ENCODE results near the gene TSPAN18.

The TSPAN18 gene

DNA sequence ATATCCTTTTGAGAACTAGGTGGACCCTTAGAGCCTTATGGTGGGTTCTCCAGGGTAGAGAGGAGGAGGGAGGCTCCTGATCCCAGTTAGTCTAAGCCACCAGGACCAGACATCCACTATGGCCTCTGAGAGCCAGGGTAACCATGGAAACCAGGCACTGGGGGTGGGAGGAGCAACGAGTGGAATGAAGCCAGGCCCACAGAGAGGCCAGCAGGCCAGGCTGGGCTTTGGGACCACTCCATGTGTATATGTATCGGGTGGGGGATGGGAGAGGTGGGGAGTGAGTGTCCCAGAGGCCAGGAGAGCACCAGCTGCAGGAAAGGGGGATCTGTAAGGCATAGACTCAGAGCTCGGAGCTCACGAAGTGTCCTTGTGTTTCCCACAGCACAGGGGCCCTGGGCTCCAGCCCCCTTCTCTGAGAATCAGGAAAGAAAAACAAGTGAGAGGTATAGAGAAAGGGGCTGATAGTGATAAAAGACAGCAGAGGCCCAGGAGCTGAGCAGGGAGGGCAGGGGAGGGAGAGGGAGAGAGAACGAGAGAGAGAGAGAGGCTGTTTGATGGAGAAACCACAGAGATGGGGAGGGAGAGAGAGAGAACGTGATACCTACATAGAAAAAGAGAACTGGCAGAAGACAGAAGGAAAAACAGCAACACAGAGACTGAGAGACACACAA is 15.5 kb upstream of the TSPAN18 start:
- DNase-seq (ENCODE audit: low read depth in 2 of 2) = no peak

DNA sequence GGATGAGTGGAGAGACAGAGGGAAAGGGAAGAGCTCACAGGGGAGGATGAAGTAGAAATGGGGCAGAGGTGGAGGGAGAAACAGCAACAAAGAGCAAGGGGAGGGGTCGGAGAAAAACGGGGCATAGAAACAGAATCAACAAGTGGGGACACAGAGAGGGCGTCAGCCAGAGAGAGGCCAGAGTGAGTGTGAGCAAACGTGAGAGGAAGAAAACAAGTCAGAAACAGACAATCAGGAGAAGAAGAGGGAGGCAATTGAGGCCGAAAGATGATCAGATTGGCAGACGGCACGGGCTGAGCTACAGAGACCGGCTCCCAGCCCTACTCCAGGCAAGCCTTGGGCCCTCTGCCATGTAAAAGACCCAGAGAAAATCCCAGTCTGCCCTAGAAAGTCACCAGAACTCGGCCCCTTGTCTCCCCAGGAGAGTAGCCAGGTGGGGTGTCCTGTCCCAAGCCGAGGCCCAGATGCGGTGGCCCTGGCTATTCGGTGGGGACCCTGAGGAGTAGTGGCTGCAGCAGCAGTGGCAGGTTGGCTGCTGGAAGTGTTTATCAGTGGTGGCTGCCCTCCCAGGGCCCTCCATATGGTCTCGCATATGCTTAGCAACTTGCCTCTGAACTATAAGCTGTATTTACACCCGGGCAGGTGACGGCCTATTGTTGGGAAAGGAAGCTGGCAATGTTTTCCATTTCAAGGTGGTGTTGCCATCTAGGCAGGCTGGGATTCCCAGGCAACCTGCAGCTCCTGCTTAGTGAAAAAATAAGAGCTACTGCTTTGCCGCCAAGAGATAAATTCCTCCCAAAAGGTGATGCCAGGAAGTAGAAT is 14.8 kb upstream of the TSPAN18 start:
- DNase-seq (ENCODE audit: low read depth in 2 of 2) = no peak

DNA sequence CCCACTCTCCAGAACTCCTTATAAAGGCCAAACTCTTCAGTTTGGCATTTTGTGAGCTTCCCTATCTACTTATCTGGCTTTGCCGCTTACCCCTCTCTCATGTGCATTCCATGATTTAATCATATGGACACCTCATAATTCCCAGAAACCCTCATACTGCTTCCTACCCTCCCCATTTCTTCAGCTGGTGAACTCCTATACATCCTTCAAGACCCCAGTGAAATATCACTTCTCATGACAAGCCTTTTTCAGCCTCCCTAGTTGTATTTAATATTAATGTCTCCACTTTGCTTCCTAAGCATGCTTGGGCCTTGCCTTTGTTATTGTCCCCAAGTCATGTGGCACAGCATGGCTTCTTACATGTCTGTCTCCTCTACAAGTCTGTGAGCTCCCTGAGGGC is 13.7 kb upstream of the TSPAN18 start:
- no peak for DNase-seq (ENCODE audit: low read depth in 2 of 2)

DNA sequence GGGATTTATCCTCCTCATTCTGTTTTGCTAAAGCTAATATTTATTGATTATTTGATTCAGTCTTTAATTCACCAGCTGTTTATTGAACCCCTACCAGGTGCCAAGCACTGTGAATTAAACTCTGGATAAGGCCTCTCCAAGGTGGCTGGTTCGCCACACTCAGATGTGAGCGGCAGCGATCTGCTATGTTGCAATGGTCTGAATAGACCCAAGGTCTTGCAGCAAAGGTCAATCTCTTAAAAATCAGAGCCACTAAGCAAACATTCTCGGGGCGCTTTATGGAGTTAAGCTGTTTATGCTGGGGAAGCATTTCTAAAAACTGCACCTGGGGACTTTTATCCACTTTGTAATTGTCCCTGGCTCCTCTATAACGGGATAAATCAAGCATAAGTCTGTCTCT is 10.5 kb upstream of the TSPAN18 start:
- DNase-seq (ENCODE audit: low read depth in 2 of 2) = no peak

DNA sequence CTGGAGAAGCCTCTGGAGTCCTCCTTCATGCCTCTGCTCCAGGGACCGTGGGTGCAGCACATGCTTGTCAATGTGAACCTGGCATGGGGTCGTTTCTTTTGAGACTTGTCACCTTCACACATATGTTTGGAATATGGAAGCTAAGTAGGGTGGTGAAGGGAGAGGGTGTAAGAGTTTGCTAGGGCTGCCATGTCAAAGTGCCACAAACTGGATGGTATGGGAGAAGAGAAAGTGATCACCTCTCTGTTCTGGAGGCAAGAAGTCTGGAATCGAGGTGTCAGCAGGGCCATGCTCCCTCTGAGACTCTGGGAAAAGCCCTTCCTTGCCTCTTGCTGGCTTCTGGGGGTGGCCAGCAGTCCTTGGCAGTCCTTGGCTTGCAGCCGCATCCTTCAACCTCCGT is 8.7 kb upstream of the TSPAN18 start:
- no peak for DNase-seq (ENCODE audit: low read depth in 2 of 2)

DNA sequence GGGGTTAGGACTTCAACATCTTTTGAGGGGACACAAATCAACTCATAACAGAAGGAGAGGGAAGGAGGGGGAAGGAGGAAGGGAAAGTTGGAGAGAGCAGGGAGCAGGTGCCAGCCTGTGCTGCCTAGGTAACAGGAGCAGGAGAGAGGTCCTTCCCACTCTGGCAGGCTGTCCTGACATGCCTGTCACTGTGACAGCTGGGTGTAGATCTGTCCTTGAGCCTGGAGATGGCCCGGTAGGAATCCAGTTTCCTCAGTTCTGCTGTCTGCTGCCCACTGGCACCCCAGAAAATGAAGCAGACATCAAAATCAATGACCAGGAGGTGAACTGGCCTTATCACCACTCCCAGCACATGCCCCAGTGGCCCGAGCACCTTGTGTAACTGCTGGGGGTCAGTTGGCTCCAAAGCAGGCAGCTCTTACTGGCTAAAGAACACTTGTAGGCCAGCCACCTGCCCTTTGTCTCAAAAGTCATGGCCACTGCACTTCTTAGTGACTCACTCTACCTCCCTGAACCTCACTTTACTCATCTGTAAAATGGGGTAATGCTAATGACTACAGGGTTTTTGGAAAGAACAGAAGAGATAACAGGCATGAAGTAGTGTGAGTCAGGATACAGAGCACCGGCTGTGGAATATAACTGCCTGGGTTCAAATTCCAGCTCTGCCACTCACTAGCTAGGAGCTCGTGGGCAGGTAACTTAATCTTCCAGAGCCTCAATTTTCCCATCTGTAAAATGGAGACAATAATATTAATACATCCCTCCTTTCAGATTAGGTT is 8.0 kb upstream of the TSPAN18 start:
- no peak for DNase-seq (ENCODE audit: low read depth in 2 of 2)

DNA sequence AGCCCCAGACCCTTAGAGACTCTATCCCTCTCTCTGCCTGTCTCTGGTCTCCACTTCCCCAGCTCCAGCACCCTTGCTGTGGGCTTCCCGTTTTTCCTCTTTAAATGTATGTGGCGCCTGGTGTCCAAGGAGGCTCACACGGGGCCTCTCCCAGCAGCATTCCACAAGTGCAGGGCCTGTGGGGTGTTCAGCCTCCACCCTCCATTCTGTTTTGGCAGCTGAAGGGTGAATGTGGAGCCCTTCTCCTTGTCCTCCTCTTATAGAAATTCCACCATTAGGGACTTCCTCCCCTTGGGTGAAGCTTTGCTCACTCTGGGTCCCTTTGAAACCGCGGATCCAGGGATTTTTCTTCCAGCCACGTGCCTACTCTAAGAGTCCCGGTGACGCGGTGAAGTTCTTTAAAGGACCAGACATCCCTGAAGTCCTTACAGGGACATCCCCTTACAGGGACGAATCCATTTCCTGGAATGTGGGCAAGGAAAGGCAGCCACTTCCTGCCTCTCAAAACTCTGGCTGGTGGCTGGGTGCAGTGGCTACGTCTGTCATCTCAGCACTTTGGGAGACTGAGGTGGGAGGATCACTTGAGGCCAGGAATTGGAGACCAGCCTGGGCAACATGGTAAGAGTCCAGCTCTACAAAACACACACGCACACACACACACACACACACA is 1.6 kb upstream of the TSPAN18 start:
- DNase-seq (ENCODE audit: low read depth in 2 of 2) = no peak

DNA sequence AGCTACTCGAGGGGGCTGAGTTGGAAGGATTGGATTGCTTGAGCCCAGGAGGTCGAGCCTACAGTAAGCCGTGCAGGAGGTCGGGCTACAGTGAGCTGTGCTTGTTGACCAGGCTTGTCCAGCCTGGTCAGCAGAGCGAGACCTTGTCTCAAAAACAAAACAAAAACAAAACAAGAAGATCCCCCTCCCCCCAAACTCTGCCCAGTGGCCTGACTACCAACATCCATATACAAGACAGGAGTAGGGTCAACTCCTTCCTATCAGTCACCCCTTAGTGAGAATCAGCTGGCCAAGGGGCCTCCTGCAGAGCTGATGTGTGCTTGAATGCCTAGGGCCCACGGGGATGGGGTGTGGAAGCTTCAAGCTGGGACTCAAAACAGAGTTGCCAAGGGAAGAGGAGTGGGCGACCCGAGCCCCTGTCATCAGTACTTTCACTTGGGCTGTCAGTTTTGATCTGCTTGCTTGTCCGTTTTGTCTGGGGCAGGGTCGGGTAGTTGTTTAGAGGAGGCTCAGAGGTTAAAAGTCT is 942 bp upstream of the TSPAN18 start:
- no peak for DNase-seq (ENCODE audit: low read depth in 2 of 2)

DNA sequence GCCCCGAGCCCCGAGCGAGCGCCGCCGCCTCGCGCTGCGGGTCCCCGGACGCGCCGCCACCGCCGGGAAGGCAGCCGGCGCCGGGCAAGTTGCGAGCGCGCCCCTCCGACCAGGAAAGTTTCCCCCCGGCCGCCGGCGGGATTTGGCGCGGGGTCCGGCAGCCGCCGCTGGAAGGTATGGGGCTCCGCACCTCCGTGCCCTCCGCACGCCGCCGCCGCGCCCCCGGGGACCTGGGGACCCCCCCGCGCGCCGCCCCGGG is 281 bp downstream of the TSPAN18 start:
- no peak for DNase-seq (ENCODE audit: low read depth in 2 of 2)

DNA sequence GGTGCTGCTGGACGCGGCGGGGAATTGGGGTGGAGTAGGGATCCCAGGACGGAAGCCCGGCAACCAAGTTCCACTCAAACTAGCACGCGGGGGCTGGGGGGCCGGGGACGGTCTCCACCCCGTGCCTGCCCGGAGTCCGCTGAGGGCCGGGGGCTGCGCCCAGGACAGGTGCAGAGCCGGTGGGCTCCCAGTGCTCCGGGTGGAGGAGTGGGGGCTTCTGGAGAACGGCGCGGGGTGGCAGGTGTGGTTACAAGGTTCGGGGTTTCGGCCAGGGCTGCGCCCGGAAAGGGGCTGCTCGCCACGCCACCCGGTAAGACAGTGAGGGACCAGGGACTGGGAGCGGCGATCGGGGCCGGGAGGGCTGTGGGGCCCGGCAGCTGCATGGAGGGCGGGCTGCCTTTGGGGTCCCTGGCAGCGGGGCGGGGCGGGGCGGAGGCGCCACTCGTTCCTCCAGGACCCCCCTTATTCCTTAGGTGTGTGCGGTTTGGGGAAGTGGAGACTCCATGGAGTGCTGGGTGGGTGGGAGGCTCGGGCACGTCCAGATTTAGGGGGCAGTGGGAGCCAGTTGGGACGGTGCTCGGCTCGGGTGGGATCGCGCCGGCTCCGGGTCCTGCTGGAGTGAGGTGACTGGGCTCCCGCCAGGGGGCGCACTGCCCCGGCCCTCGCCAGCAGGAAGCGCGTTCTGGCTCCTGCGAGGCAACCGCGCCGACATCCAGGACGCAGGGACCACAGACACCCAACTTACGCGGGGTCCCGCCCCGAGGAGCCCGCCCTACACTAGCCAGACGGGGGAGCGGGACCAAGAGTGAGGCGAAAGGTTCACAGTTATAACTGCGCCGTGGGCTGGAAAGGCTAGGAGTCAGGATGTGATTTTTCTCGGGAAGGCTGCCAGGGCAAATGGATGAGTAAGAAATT is 868 bp downstream of the TSPAN18 start:
- DNase-seq (ENCODE audit: low read depth in 2 of 2) = peak; percentile 72 to 79

DNA sequence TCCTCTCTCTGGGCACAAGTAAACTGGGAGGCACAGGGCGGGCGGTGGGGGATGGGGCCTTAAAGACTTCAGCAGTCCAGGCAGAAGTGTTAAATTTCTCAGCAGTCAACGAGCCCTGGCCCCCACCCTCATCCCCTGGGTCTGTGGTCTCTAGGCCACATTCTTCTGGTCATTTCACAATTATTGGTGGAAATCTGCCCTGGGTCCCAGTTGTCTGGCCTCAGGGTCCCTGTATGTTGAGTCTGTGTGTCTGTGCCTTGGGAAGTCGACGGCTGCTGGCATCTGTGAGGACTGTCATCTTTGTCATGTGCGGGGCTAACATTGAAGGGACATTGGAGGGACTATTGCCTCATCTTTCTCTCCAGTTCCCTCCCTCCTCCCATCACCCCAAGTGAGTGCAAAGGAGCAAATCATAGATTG is 1.7 kb downstream of the TSPAN18 start:
- no peak for DNase-seq (ENCODE audit: low read depth in 2 of 2)

DNA sequence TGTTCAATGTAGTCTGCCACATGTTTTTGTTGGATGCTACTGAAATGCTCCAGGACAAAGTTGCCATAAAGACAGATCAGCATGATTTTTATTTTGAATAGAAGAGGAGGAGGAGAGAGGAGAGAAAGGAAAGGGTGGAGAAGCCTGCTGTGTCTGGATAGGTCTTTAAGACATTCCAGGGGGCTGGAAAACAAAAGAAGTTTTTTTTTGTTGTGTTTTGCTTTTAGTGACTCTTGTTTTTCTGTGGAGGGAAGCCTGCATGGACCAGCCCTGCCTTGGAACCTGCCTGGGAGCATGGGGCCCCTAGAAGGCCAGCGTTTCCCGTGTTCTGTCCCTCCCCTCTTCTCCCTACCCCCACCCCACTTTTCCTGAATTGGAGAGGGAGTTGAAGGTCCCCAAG is 2.3 kb downstream of the TSPAN18 start:
- DNase-seq (ENCODE audit: low read depth in 2 of 2) = no peak

DNA sequence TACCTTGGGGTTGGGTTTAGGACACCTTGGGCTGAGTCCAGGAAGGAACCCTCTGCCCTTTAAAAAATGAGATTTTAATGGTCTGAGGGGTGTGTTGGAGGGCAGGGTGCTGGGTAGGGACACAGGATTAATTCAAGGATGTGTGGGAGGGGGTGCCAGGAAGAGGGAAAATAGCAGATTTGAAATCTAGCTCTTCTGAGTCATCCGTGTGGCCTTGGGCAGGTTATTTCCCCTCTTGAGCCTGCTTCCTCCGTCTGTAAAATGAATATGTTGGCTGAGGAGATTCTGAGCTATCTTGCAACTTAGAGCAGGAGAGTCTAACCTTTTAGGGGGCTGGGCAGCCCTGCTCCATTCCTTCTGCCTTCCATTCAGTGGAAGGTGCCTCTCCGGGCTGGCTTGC is 3.0 kb downstream of the TSPAN18 start:
- DNase-seq (ENCODE audit: low read depth in 2 of 2) = no peak

DNA sequence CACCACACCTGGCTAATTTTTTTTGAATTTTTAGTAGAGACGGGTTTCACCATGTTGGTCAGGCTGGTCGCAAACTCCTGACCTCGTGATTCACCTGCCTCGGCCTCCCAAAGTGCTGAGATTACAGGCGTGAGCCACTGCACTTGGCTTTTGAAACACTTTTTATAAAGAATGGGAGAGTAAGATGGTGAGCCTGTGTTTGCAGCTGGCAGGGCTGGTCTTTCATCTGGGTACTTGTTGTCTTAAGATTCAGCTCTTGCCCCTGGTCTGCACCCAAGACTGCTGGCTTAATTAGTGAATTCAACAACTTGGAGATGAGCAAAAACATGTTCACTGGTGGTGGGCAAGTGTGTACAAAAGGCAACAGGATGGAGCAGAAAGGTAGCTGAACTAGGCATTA is 4.0 kb downstream of the TSPAN18 start:
- no peak for DNase-seq (ENCODE audit: low read depth in 2 of 2)

DNA sequence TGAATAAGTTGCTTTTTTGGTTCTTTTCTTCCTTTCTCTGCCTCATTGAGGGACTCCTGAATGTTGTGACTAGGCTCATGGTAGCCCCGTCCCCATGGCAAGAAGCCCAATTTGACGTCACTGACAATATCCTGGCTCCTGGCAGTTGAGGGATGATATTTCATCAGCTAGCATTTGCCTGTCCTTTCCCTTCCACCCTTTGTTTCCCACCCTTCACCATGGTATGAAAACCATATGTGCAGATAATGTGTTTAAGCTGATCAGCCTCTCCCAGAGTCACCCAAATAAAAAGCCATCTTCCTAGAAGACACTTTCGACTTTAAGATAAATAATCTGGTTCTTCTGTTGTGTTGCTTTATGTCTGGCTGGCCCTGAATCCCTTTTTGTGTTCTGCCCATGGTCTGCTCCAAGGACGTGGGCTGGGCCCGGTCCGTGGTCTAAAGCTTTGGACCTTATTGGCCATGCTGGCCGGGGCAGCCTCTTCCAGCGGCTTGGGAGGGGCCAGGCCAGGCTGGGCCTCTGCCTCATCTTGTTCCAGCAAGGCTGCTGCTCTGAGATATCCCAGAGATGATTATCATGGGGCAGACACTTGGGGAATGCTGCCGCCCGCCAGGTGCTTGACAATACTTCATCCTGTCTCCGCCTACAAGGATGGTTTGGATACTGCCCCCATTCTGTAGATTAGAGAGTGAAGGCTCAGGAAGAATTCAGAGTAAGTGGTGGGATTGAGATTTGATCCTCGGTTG is 5.1 kb downstream of the TSPAN18 start:
- DNase-seq (ENCODE audit: low read depth in 2 of 2) = no peak

DNA sequence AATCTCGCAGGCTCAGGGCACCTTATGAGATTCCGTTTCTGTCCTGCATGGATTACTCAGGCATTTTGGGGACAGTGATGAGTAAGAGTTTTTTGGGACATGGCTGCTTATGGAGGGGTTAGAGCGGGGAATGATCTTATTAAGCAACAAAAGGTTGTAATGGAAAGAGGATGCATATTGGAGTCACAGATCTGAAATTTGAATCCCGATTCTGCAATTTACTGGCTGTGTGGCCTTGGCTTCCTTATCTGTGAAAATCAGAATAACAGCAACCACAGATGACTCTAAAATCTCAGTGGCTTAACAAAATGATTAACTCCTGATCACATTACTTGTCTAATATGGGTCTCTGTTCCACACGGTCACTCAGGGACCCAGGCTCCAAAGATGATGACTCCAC is 5.8 kb downstream of the TSPAN18 start:
- no peak for DNase-seq (ENCODE audit: low read depth in 2 of 2)

DNA sequence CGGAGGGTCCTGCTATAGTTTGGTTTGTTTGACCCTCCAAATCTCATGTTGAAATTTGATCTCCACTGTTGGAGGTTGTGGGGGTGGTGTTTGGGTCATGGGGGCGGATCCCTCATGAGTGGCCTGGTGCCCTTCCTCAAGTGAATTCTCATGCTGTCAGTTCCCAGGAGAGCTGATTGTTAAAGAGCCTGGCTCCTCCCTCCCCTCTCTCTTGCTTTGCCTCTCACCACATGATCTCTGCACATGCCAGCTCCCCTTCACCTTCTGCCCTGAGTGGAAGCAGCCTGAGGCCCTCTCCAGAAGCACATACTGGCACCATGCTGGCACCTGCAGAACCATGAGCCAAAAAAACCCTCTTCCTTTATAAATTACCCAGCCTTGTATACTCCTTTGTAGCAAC is 7.1 kb downstream of the TSPAN18 start:
- DNase-seq (ENCODE audit: low read depth in 2 of 2) = no peak

DNA sequence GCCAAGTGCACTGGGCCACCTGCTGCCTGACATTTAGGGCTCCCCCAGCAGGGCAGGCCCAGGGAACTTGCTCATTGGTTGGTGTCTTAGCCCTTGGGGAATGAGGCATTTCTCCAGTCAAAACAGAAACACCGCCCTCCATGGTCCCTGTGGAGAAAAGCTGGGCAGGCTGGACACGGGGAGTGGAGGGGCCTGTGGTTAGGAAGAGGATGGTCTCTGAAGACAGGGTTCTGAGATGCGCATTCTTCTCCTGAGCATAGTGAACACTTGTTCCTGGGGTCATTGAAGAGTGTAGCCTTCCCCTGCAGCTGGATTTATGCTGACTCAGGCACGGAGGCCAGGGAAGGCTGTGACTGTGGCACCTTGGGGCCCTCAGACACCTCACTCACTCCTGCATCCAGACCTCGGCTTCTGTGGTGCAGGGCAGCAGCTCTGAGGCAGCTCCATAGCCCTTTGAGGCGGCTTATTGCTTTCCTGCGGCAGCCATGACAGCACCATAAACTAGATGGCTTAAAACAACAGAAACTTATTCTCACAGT is 8.2 kb downstream of the TSPAN18 start:
- no peak for DNase-seq (ENCODE audit: low read depth in 2 of 2)

DNA sequence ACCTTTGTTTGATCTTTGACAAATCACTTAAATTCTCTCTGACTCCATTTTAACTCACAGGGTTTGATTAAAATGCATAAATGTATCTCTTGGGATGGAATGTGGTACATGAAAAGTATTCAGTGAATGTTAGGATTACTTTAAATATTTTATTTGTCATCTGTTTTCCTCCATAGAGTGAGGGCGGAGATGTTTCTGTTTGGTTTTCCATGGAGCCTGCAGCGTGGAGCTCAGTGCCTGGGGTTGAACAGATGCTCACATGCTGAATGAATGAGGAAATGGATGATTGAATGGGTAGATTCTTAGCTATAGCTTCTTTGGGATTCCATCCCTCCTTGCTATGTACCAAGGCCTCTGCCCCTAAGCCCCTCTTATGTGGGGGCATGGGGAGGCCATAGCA is 10.0 kb downstream of the TSPAN18 start:
- DNase-seq (ENCODE audit: low read depth in 2 of 2) = no peak
